Heart left ventricle (tissue), 16 donors: ENCODE measurements around the gene CYP4X1. TPM values are rescaled to one million over a fixed set of nuclear protein-coding genes. Genes with fewer than 3 reads are reported as not detected.
"Not testable (repeated sequence)": the region's sequence is repeated elsewhere in the genome, so short reads cannot be mapped to it uniquely, and the experiment has no call there.

Experiments
- ATAC-seq, 4 donors: fragments of 200-7000 bp; cut with Tn5 transposase; one replicate each; pipeline ENCODE4 v1.9.1; 2020 to 2022; ENCODE audit warnings: moderate library complexity in 4 of 4, mild to moderate bottlenecking in 3 of 4, moderate number of reproducible peaks in 1 of 4
- DNase-seq, 5 donors: peaks; one replicate each; pipeline ENCODE4 v3.0.0-alpha.2; 2020
- H3K27ac ChIP-seq, 12 donors: fragments of 200-600 bp; sonication (generic) in 4 of 12; one replicate each; pipeline versions ENCODE4 v1.5.0 to v1.8.0; 2016 to 2022; ENCODE audit warnings: mild to moderate bottlenecking in 2 of 12
- H3K27me3 ChIP-seq, 9 donors: fragments of 200-600 bp; sonication (generic) in 2 of 9; one replicate each; pipeline versions ENCODE4 v1.5.1 to v1.8.0; 2016 to 2022; ENCODE audit warnings: mild to moderate bottlenecking in 3 of 9
- H3K36me3 ChIP-seq, 9 donors: fragments of 200-600 bp; sonication (generic) in 2 of 9; one replicate each; pipeline versions ENCODE4 v1.5.0 to v1.8.0; 2018 to 2022; ENCODE audit warnings: mild to moderate bottlenecking in 2 of 9
- H3K4me1 ChIP-seq, 12 donors: fragments of 200-600 bp; sonication (generic) in 4 of 12; one replicate each; pipeline versions ENCODE4 v1.5.0 to v1.8.0; 2016 to 2022; ENCODE audit warnings: mild to moderate bottlenecking in 3 of 12
- H3K4me3 ChIP-seq, 12 donors: fragments of 200-600 bp; sonication (generic) in 4 of 12; one replicate each; pipeline versions ENCODE4 v1.5.0 to v1.8.0; 2017 to 2022; ENCODE audit warnings: mild to moderate bottlenecking in 9 of 12, moderate library complexity in 4 of 12
- H3K9me3 ChIP-seq, 12 donors: fragments of 200-600 bp; sonication (generic) in 4 of 12; one replicate each; pipeline versions ENCODE4 v1.5.0 to v1.8.0; 2016 to 2022; ENCODE audit warnings: mild to moderate bottlenecking in 1 of 12
- CTCF ChIP-seq, 12 donors: fragments of 200-600 bp; sonication (generic) in 4 of 12; IDR thresholded peaks; one replicate each; pipeline versions ENCODE4 v1.5.0 to v1.8.0; 2018 to 2022; ENCODE audit warnings: antibody characterized with exemption in 12 of 12, mild to moderate bottlenecking in 5 of 12
- POLR2A ChIP-seq, 2 donors: fragments of 450-650 bp; IDR thresholded peaks; one replicate each; pipeline ENCODE4 v1.6.1; 2017; ENCODE audit warnings: antibody characterized with exemption in 2 of 2, mild to moderate bottlenecking in 2 of 2, moderate library complexity in 2 of 2
- WGBS, 4 donors: extraction: QIAGEN DNeasy Blood & Tissue Kit in 2 of 4; methylation state at CpG; one replicate each; pipeline versions ENCODE4 v1.1.5 to v1.1.7; 2013 to 2018; 5-methylcytosine and 5-hydroxymethylcytosine counted together
- intact Hi-C, 10 donors: fragments of 100-400 bp; cut with DNase I; formaldehyde crosslinking; loops; one replicate each; pipeline versions ENCODE4 v1.11.1 to v1.14.2; 2022
- polyA plus RNA-seq, 2 donors: library from polyadenylated mRNA; stranded (reverse); fragments of 200-250 nt; gene quantifications; one replicate each; pipeline ENCODE4 v1.2.3, GENCODE V29; 2013
- total RNA-seq, 9 donors: library from RNA; depleted of rRNA in 2 of 9; stranded (reverse); fragments of >200 nt in 2 of 9; fragmentation: NEBNext Ultra II Directional in 3 of 9; extraction: Animal tissue kit (Norgen Biotek cat#: 25700) in 3 of 9; gene quantifications; one replicate each; pipeline versions ENCODE4 v1.1.0 to v1.2.4, GENCODE V29; 2016 to 2023
- donor health status: ischemic (EF 13 %, LVEDD 7.1; RV severe dilation, severe dysfunction).
- donor health status: healthy with polysubstance abuse.
- donor health status: DM: no; HTN: yes; CAD: no.
- donor health status: DM: no; HTN: no; CAD: no.
- donor health status: ischemic (EF 25% LVEDD 6.9; RV normal size, moderate dysfunction).
- donor health status: ischemic (EF 25% LVEDD 5.7; RV mildly dilated, moderate dysfunction).
- donor health status: healthy.
- donor health status: DM: yes; HTN: yes; CAD: no.
- donor health status: ischemic (EF 35%, LVEDD 5.7; RV mildly dilated, moderate dysfunction).
- donor health status: nonischemic (EF 11% LVEDD 7.7; RV severe dilation, severe dysfunction).
- donor health status: DM: yes; HTN: yes; CAD: no.
- donor health status: PGD.
- donor health status: ischemic (EF 29% LVEDD 5.4; RV normal size, mild dysfunction).
- donor health status: nonischemic (EF 23%, LVEDD 6.1; RV moderate dilation, normal function).

Gene CYP4X1
- total and polyA plus RNA-seq, 11 donors: 0.81 to 4.2 (median 1.6) TPM

- ATAC-seq: no peak
- no peak for DNase-seq
- H3K27me3 ChIP-seq: no peaks in the 10 kb centered on the region
- H3K9me3 ChIP-seq: peaks cover 0 to 17% (median 3%) of the 10 kb centered on the region in 12 donors
- TF ChIP-seq POLR2A (IDR thresholded peaks at IDR 0.05) (no peak), CTCF (IDR thresholded peaks at IDR 0.05) (peak in 9 of 12 donors; percentile 12 to 39 (median 24))
- H3K4me3 ChIP-seq: no peak overlapping the region
- WGBS, 4 donors: 37 to 53% (median 46%) methylated on average over 13 of the region's 13 CpGs
- no peak overlapping the region for H3K27ac ChIP-seq
- intact Hi-C loops: loop anchor here in 7 of 10 donors (2.0 to 10.0 kb wide), 3 partner anchors 244 to 247 kb away; no protein-coding TSS in a partner anchor
- no peaks in the 10 kb centered on the region for H3K36me3 ChIP-seq
- H3K4me1 ChIP-seq: no peaks in the 10 kb centered on the region
These were observed 32.2 kb upstream of the CYP4X1 start for GRCh38 chr1:46991083-46991923.

DNA sequence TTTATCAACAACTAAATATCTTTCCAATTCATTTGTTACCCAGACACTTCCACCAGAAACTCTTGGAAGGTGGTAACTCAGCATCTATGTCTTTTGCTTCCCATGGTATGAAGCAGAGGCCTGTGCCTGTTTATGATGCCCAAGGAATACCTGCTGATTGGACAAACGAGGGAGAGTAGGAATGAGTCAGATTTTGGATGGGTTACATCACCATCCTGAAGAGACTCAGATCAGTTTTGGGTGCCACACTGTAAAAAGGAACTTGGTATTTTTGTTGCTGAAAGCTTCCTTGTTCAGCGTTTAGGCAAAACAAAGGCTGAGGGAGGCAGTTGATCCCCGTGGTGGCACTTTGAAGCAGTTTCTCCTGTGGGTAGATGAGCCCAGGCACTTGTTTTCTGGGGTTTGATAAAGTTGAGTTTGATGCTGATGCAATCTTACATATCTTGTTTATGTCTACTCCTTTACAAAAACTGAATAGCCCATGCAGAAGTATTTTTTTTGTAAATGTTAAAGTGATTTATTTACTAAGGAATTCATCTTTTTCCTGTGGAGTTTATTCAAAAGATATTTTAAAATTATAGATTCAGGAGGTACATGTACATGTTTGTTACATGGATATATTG is 26.7 kb upstream of the CYP4X1 start:
- Histone ChIP-seq H3K9me3 (peaks cover 0 to 4% (median 0%) of the 10 kb centered on the region in 12 donors), H3K36me3 (no peaks in the 10 kb centered on the region), H3K27me3 (no peaks in the 10 kb centered on the region), H3K27ac (no peak overlapping the region), H3K4me3 (no peak overlapping the region), H3K4me1 (no peaks in the 10 kb centered on the region)
- intact Hi-C loops: loop anchor here in 3 of 10 donors (5.0 to 10.0 kb wide), 2 partner anchors 249 to 252 kb away; no protein-coding TSS in a partner anchor
- no peak for TF ChIP-seq CTCF (IDR thresholded peaks at IDR 0.05)
- TF ChIP-seq POLR2A (IDR thresholded peaks at IDR 0.05): no peak
- ATAC-seq: no peak
- no peak for DNase-seq
- 38 to 54% (median 47%) methylated on average over 3 of the region's 3 CpGs for WGBS, 4 donors

GRCh38 chr1:47002211-47002610 is 21.3 kb upstream of the CYP4X1 start:
- no peak for DNase-seq
- Histone ChIP-seq H3K27ac (no peak overlapping the region), H3K4me3 (no peak overlapping the region), H3K27me3 (peaks cover 0 to 5% (median 0%) of the 10 kb centered on the region in 9 donors), H3K4me1 (no peaks in the 10 kb centered on the region), H3K36me3 (no peaks in the 10 kb centered on the region), H3K9me3 (peaks cover 0 to 9% (median 0%) of the 10 kb centered on the region in 12 donors)
- WGBS, 4 donors: 17 to 41% (median 23%) methylated on average over 1 of the region's 1 CpG
- intact Hi-C loops: no loop called here
- no peak for ATAC-seq
- no peak for TF ChIP-seq POLR2A (IDR thresholded peaks at IDR 0.05)
- TF ChIP-seq CTCF (IDR thresholded peaks at IDR 0.05): peak in 9 of 12 donors; percentile 8 to 49 (median 18)

DNA sequence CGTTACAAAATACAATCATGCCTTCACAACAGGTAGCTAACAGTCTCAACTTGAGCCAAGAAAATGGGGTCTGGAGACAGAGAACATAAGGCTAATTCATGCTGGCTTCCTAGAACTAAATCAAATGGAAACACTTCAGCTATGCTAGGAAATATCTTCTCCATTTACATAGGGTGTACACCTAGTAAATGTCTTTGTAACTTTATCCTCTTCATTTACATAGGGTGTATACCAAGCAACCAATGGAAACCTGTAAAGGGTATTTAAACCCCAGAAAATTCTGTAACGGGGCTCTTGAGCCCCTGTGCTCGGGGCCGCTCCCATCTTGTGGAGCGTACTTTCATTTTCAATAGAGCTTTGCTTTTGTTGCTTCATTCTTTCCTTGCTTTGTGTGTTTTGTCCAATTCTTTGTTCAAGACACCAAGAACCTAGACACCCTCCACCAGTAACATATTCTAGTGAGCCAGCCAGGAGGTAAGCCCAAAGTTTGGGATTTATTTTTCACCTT is 19.5 kb upstream of the CYP4X1 start:
- Histone ChIP-seq H3K4me3 (no peak overlapping the region), H3K27ac (no peak overlapping the region), H3K9me3 (peaks cover 0 to 9% (median 0%) of the 10 kb centered on the region in 12 donors), H3K36me3 (no peaks in the 10 kb centered on the region), H3K27me3 (peaks cover 0 to 5% (median 0%) of the 10 kb centered on the region in 9 donors), H3K4me1 (no peaks in the 10 kb centered on the region)
- whole genome bisulfite sequencing, 4 donors: 81 to 91% (median 85%) methylated on average over 5 of the region's 5 CpGs
- intact Hi-C loops: no loop called here
- DNase-seq (no peak), ATAC-seq (no peak)
- TF ChIP-seq POLR2A (IDR thresholded peaks at IDR 0.05) (no peak), CTCF (IDR thresholded peaks at IDR 0.05) (no peak)

GRCh38 chr1:47006437-47006836 is 17.0 kb upstream of the CYP4X1 start:
- DNase-seq, H3K4me3 ChIP-seq, H3K36me3 ChIP-seq, intact Hi-C loops, H3K27ac ChIP-seq, ATAC-seq, H3K9me3 ChIP-seq, H3K27me3 ChIP-seq, H3K4me1 ChIP-seq: not testable (repeated sequence)
- WGBS, 4 donors: 90 to 92% (median 91%) methylated on average over 9 of the region's 9 CpGs
